ENCODE measurements around the gene PTOV1. TPM values are rescaled to one million over a fixed set of nuclear protein-coding genes. Genes with fewer than 3 reads are reported as not detected.

Gene PTOV1
- 109 to 166 TPM (median 155 TPM) in 5 replicates for total RNA-seq (2022; extraction: Qiagen RNA extraction; ENCODE audit: low read depth)

GRCh38 chr19:49850487-49851342 lies at the start of gene PTOV1:
Gene PTOV1, plus strand, starts transcription at chr19:49851159.

GRCh38 chr19:49812997-49813861 lies 37.7 kb upstream of the PTOV1 start, which contains the start of gene FUZ:
Gene FUZ, minus strand, starts transcription at chr19:49813292. Its CDS starts 186 bp downstream, at chr19:49813106.

GRCh38 chr19:49817964-49818648 lies 32.9 kb upstream of the PTOV1 start, which contains the start of gene MED25:
Gene MED25, plus strand, starts transcription at chr19:49818289. Its CDS starts 53 bp downstream, at chr19:49818342.

GRCh38 chr19:49866933-49867782 lies 16.2 kb downstream of the PTOV1 start, which contains the start of gene PNKP:
Gene PNKP, minus strand, starts transcription at chr19:49867576. Its CDS starts 372 bp downstream, at chr19:49867204.

GRCh38 chr19:49877020-49877878 lies 26.3 kb downstream of the PTOV1 start, which contains the start of the genes AKT1S1 and TBC1D17:
Gene AKT1S1, minus strand, starts transcription at chr19:49877355. Its CDS starts 4,060 bp downstream, at chr19:49873295.
Gene TBC1D17, plus strand, starts transcription at chr19:49877702. Its CDS starts 22 bp downstream, at chr19:49877724.

GRCh38 chr19:49896863-49897621 lies 46.1 kb downstream of the PTOV1 start, which contains the start of gene IL4I1:
Gene IL4I1, minus strand, starts transcription at chr19:49896887. Its CDS starts 727 bp downstream, at chr19:49896160.

Other genes starting within 250 kb of the PTOV1 start
- gene RRAS, start 211.0 kb upstream of the PTOV1 start, total RNA-seq (2022; extraction: Qiagen RNA extraction; ENCODE audit: low read depth): 81.1 to 134 TPM (median 118 TPM) in 5 replicates
- gene SCAF1, start 208.9 kb upstream of the PTOV1 start, total RNA-seq (2022; extraction: Qiagen RNA extraction; ENCODE audit: low read depth): 42.4 to 73.9 TPM (median 68.0 TPM) in 5 replicates
- gene IRF3, start 185.3 kb upstream of the PTOV1 start, total RNA-seq (2022; extraction: Qiagen RNA extraction; ENCODE audit: low read depth): 83.2 to 108 TPM (median 101 TPM) in 5 replicates
- gene BCL2L12, start 185.2 kb upstream of the PTOV1 start, total RNA-seq (2022; extraction: Qiagen RNA extraction; ENCODE audit: low read depth): 51.6 to 75.3 TPM (median 73.0 TPM) in 5 replicates
- 407 to 437 TPM (median 431 TPM) in 5 replicates for gene PRMT1, start 173.9 kb upstream of the PTOV1 start, total RNA-seq (2022; extraction: Qiagen RNA extraction; ENCODE audit: low read depth)
- 3.9 to 6.9 TPM (median 5.9 TPM) in 5 replicates for gene ADM5, start 161.6 kb upstream of the PTOV1 start, total RNA-seq (2022; extraction: Qiagen RNA extraction; ENCODE audit: low read depth)
- 11.6 to 14.1 TPM (median 12.2 TPM) in 5 replicates for gene CPT1C, start 160.0 kb upstream of the PTOV1 start, total RNA-seq (2022; extraction: Qiagen RNA extraction; ENCODE audit: low read depth)
- not detected in 5 replicates for gene TSKS, start 87.9 kb upstream of the PTOV1 start, total RNA-seq (2022; extraction: Qiagen RNA extraction; ENCODE audit: low read depth)
- gene AP2A1, start 84.2 kb upstream of the PTOV1 start, total RNA-seq (2022; extraction: Qiagen RNA extraction; ENCODE audit: low read depth): 40.1 to 57.4 TPM (median 50.9 TPM) in 5 replicates
- gene FUZ, start 37.9 kb upstream of the PTOV1 start, total RNA-seq (2022; extraction: Qiagen RNA extraction; ENCODE audit: low read depth): 14.0 to 15.8 TPM (median 14.6 TPM) in 5 replicates
- gene MED25, start 32.9 kb upstream of the PTOV1 start, total RNA-seq (2022; extraction: Qiagen RNA extraction; ENCODE audit: low read depth): 44.3 to 77.3 TPM (median 61.4 TPM) in 5 replicates
- gene PNKP, start 16.4 kb downstream of the PTOV1 start, total RNA-seq (2022; extraction: Qiagen RNA extraction; ENCODE audit: low read depth): 39.7 to 55.3 TPM (median 47.3 TPM) in 5 replicates
- gene AKT1S1, start 26.2 kb downstream of the PTOV1 start, total RNA-seq (2022; extraction: Qiagen RNA extraction; ENCODE audit: low read depth): 66.3 to 117 TPM (median 109 TPM) in 5 replicates
- gene TBC1D17, start 26.5 kb downstream of the PTOV1 start, total RNA-seq (2022; extraction: Qiagen RNA extraction; ENCODE audit: low read depth): 21.7 to 25.3 TPM (median 22.1 TPM) in 5 replicates
- 0.59 to 1.8 TPM (median 0.79 TPM) in 5 replicates for gene IL4I1, start 45.7 kb downstream of the PTOV1 start, total RNA-seq (2022; extraction: Qiagen RNA extraction; ENCODE audit: low read depth)
- gene ATF5, start 78.0 kb downstream of the PTOV1 start, total RNA-seq (2022; extraction: Qiagen RNA extraction; ENCODE audit: low read depth): 45.7 to 62.6 TPM (median 55.7 TPM) in 5 replicates
- gene NUP62, start 78.3 kb downstream of the PTOV1 start, total RNA-seq (2022; extraction: Qiagen RNA extraction; ENCODE audit: low read depth): 77.8 to 99.6 TPM (median 94.7 TPM) in 5 replicates
- not detected in 5 replicates for gene SIGLEC11, start 110.0 kb downstream of the PTOV1 start, total RNA-seq (2022; extraction: Qiagen RNA extraction; ENCODE audit: low read depth)
- gene VRK3, start 174.2 kb downstream of the PTOV1 start, total RNA-seq (2022; extraction: Qiagen RNA extraction; ENCODE audit: low read depth): 36.3 to 42.8 TPM (median 38.5 TPM) in 5 replicates
- gene ZNF473, start 174.8 kb downstream of the PTOV1 start, total RNA-seq (2022; extraction: Qiagen RNA extraction; ENCODE audit: low read depth): 8.7 to 10.8 TPM (median 10.4 TPM) in 5 replicates